GM06990 (cell line): ENCODE measurements around the gene PRKCA.

ENCODE experiments used
- DNase-seq: peaks from one replicate; pipeline ENCODE4 v3.0.0-alpha.2; 2011; ENCODE audit not compliant: insufficient read length; ENCODE audit errors: extremely low read depth
- H3K27me3 ChIP-seq: replicated peaks from 2 replicates; pipeline ENCODE4 v1.6.0; 2011; ENCODE audit warnings: low read length; ENCODE audit not compliant: control insufficient read depth, insufficient read depth
- H3K36me3 ChIP-seq: 2 replicates; pipeline ENCODE4 v1.5.1; 2011; ENCODE audit warnings: low read length; ENCODE audit not compliant: control insufficient read depth, insufficient read depth
- H3K4me3 ChIP-seq: replicated peaks from 2 replicates; pipeline ENCODE4 v1.5.1; 2011; ENCODE audit warnings: low read depth, mild to moderate bottlenecking, control low read depth, low read length
- TF ChIP-seq, protein P1 (sequence below): IDR thresholded peaks from 2 replicates; pipeline ENCODE4 v1.5.1; 2011; ENCODE audit warnings: low read length, control low read depth, mild to moderate bottlenecking, inconsistent platforms; ENCODE audit not compliant: insufficient read depth, poor library complexity, severe bottlenecking

PRKCA gene

DNA sequence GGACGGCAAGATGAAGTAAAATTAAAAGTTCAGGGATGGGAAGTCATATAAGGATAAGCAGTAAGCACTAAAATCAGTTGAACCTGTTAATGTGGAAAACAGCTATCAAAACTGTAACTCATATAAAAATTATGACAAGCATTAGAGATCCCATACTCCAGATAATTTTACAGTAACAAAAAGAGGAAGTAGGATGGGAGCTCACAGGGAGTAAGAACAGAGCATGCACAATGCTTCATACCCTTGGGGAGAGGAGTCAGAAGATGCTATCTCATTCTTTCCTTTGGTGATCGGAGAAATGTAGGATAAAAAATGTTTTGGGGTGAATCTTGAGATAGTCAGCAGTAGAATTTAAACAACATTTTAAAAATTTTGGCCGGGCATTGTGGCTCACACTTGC lies 367.8 kb downstream of the PRKCA start:
- H3K27me3 ChIP-seq: no peaks in the 10 kb centered on the region
- TF ChIP-seq, protein P1, sequence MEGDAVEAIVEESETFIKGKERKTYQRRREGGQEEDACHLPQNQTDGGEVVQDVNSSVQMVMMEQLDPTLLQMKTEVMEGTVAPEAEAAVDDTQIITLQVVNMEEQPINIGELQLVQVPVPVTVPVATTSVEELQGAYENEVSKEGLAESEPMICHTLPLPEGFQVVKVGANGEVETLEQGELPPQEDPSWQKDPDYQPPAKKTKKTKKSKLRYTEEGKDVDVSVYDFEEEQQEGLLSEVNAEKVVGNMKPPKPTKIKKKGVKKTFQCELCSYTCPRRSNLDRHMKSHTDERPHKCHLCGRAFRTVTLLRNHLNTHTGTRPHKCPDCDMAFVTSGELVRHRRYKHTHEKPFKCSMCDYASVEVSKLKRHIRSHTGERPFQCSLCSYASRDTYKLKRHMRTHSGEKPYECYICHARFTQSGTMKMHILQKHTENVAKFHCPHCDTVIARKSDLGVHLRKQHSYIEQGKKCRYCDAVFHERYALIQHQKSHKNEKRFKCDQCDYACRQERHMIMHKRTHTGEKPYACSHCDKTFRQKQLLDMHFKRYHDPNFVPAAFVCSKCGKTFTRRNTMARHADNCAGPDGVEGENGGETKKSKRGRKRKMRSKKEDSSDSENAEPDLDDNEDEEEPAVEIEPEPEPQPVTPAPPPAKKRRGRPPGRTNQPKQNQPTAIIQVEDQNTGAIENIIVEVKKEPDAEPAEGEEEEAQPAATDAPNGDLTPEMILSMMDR: no peak
- DNase-seq: no peak

DNA sequence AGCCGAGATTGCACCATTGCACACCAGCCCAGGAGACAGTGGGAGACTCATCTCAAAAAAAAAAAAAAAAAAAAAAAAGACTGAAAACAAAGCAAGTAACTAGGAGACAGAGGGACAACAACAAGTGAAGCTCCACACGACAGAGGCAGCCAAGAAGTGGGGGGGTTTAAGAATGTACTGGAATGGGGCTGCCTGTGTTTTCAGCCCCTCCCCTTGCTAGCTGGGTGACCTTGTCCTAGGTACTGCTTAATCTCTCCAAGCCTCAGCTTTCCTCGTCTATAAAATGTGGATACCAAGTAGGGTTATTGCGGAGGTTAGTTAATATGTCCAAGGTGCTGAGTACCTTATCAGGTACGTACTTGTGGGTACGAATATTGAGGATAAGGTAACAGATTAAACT lies 368.7 kb downstream of the PRKCA start:
- H3K27me3 ChIP-seq: no peaks in the 10 kb centered on the region
- H3K4me3 ChIP-seq: no peak overlapping the region
- no peaks in the 10 kb centered on the region for H3K36me3 ChIP-seq
- TF ChIP-seq, protein P1: no peak
- DNase-seq: no peak

More for the DNA sequence above, 367.8 kb downstream of the PRKCA start:
- H3K4me3 ChIP-seq: no peak overlapping the region
- H3K36me3 ChIP-seq: no peaks in the 10 kb centered on the region

DNA sequence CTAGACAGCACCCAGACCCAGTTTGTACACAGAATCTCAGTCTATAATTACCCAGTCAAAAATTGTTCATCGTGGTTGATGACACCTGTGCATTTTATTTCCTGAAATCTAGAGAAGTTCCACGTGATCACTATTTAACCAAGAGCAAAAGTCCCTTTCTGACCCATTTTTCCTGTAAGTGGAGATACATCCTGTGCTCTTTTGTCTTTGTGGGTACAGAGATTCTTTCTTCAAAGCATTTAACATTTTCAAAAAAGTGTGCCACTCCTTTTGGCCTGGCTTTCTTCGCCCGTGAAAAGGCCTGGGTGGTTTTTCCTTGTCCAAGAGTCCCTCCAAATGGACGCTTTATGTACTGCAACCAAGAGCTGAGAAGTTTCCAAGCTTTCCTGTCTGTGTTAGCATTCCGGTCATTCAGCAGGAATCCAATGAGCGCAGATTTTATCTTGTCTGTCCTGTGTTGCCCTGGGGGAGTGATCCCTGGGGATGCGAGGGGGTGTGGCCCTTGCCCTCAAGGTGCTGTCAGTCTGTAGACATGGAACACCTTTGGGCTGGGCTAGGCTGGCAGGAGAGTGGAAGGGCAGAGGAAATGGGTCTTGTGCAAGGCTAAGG lies 371.4 kb downstream of the PRKCA start:
- Histone ChIP-seq H3K27me3 (no peaks in the 10 kb centered on the region; the same call in 1 of the 2 replicates), H3K36me3 (no peaks in the 10 kb centered on the region), H3K4me3 (no peak overlapping the region)
- DNase-seq: no peak
- TF ChIP-seq, protein P1: peak; percentile 65

DNA sequence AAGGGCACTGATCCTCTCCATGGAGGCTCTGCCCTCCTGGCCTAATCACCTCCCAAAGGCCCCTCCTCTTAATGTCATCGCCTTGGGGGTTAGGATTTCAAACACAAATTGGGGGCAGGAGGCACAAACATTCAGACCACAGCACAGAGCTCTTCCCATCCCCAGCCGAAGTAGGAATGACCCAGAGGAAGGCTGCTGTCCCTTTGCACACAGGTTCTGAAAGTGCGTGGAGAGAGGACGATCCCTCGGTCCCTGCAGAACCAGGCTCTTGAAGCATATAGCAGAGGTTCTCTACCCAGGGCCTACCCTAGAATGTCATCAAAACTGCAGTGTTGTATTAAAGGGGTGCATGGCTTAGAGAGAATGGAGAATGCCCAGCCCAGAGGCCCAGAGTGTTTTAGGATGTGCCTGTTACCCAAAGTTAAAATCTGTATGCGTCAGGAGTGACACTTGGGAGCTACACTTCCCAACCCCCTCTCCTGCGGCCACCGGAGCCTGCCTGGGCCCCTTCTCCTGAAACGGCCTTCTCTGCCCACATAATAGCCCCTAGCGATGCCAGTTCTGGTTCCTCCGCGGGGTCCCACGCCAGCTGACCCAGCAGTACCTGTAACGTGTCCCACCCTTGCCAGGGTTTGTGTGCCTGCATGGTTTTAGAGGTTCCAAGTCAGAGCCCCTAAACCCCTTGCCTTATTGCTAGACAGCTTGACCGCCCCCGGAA lies 373.0 kb downstream of the PRKCA start:
- Histone ChIP-seq H3K27me3 (no peaks in the 10 kb centered on the region; the same call in 1 of the 2 replicates), H3K36me3 (no peaks in the 10 kb centered on the region), H3K4me3 (no peak overlapping the region)
- TF ChIP-seq, protein P1: no peak
- no peak for DNase-seq

DNA sequence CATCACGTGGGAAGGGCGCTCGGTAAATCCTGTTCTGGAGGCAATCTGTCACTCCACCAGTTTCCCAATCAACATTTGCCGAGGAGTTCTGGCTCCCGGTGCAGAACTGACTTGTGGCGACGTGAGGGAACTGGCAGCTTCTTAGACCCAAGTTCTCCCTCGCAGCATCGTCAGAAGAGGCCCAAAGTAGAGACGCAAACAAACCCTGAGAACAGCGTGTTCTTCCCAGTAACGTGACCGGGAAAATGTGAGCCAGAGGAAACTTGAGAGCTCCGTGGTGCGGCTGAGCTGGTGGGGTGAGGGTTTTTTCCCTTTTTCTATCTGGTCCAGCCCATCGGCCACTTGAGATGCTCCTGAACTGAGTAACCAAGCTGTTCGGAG lies 373.6 kb downstream of the PRKCA start:
- no peak for DNase-seq
- no peak overlapping the region for H3K4me3 ChIP-seq
- no peaks in the 10 kb centered on the region; the same call in 1 of the 2 replicates for H3K27me3 ChIP-seq
- TF ChIP-seq, protein P1: no peak
- H3K36me3 ChIP-seq: no peaks in the 10 kb centered on the region

DNA sequence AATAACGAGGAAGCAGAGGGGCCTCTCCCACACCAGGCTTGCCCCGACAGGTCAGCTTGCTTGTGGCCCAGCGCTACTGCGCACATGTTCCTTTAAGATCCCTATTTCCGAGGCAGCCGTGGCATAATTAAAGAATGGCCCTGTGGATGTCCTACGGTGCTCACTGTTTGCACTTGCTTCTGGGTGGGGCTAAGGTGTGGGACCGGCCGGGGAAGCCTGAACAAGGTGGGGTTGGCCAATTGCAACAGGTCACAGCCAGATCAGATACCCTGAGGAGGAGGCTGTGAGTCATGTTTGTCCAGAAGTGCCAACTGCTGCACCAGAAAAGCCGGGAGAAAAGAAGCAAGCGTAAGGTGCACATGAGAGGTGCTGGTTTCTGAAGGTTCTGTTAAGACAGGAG lies 374.0 kb downstream of the PRKCA start:
- no peak overlapping the region for H3K4me3 ChIP-seq
- TF ChIP-seq, protein P1: no peak
- H3K27me3 ChIP-seq: no peaks in the 10 kb centered on the region; the same call in 1 of the 2 replicates
- no peaks in the 10 kb centered on the region for H3K36me3 ChIP-seq
- DNase-seq: no peak
